GM19328 (cell line): ENCODE data around the gene AATF.

Experiments used
- ATAC-seq: cut with Tn5 transposase; IDR thresholded peaks from one replicate; pipeline ENCODE4 v1.9.1; 2021; ENCODE audit warnings: mild to moderate bottlenecking, moderate library complexity; ENCODE audit not compliant: unreplicated experiment

The AATF gene

GRCh38 chr17:36930583-36930900, 18.2 kb upstream of the AATF start:
- no peak for ATAC-seq

- ATAC-seq, result no peak
Measured at GRCh38 chr17:36931096-36931696, 17.6 kb upstream of the AATF start.

GRCh38 chr17:36931697-36932382, 16.9 kb upstream of the AATF start:
- ATAC-seq, result no peak

- no peak for ATAC-seq
Measured at GRCh38 chr17:36932383-36932693, 16.4 kb upstream of the AATF start.

- ATAC-seq, result no peak
Measured at GRCh38 chr17:36932694-36933511, 15.9 kb upstream of the AATF start.

GRCh38 chr17:36933512-36934143, 15.1 kb upstream of the AATF start:
- ATAC-seq, result no peak

GRCh38 chr17:36934144-36934691, 14.5 kb upstream of the AATF start:
- no peak for ATAC-seq

- ATAC-seq, result no peak
Measured at GRCh38 chr17:36934692-36935630, 13.8 kb upstream of the AATF start.

GRCh38 chr17:36935671-36936454, 12.9 kb upstream of the AATF start:
- no peak for ATAC-seq

GRCh38 chr17:36936455-36937000, 12.2 kb upstream of the AATF start:
- no peak for ATAC-seq

- ATAC-seq, result no peak
Measured at GRCh38 chr17:36937001-36937958, 11.5 kb upstream of the AATF start, which contains the start of gene LHX1. Gene LHX1, plus strand, starts transcription at chr17:36937475. Its CDS starts 723 bp downstream, at chr17:36938198.

- ATAC-seq, result no peak
Measured at GRCh38 chr17:36937959-36938565, 10.7 kb upstream of the AATF start.

- no peak for ATAC-seq
Measured at GRCh38 chr17:36938566-36939051, 10.1 kb upstream of the AATF start.

- no peak for ATAC-seq
Measured at GRCh38 chr17:36939052-36939801, 9.5 kb upstream of the AATF start.

GRCh38 chr17:36939802-36940312, 8.9 kb upstream of the AATF start:
- no peak for ATAC-seq
